Measurements from ENCODE around the gene BMAL2. TPM values are rescaled to one million over a fixed set of nuclear protein-coding genes. Genes with fewer than 3 reads are reported as not detected.

BMAL2 gene
- total RNA-seq, 1 donor = 44.5 TPM

DNA sequence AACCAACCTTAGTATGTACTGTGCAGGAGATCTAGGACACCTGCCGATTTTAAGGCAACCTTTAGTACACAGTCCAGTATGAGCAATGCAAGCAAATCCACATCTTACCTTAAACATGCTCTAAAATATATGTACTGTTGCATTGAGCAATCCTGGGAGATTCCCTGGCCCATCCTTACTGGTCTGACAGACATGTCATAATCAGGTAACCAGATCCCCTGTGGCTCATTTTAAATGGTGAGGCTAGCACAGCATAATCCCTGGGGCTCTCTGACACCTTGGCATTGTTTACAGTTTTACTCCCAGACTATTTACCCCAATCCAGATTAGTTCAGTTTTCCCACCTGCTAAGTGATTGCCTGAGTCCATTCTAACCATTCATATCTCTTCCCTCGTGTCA is 15.1 kb downstream of the BMAL2 start:
- DNase-seq (ENCODE audit: low read depth) = no peak

DNA sequence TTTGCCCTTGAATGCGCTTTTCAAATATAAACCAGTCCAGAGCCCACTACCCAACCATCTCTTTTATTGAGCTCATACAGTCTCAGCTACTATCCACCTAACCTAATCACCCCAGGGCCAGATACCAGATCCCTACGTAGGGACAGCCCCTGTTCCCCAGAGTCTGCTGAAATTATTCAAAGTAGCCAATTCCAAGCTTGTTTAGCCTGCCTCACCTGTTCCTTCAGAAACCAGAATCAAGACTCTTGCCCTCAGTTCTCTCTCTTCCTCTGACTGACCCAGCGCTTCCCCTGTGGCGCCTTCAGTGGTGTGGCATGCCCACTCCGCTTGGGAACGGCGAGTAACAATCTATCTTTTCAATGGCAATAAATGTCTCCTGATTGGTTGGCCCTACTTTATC is 18.8 kb downstream of the BMAL2 start:
- DNase-seq (ENCODE audit: low read depth) = no peak
- TF ChIP-seq, protein P1, sequence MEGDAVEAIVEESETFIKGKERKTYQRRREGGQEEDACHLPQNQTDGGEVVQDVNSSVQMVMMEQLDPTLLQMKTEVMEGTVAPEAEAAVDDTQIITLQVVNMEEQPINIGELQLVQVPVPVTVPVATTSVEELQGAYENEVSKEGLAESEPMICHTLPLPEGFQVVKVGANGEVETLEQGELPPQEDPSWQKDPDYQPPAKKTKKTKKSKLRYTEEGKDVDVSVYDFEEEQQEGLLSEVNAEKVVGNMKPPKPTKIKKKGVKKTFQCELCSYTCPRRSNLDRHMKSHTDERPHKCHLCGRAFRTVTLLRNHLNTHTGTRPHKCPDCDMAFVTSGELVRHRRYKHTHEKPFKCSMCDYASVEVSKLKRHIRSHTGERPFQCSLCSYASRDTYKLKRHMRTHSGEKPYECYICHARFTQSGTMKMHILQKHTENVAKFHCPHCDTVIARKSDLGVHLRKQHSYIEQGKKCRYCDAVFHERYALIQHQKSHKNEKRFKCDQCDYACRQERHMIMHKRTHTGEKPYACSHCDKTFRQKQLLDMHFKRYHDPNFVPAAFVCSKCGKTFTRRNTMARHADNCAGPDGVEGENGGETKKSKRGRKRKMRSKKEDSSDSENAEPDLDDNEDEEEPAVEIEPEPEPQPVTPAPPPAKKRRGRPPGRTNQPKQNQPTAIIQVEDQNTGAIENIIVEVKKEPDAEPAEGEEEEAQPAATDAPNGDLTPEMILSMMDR (IDR thresholded peaks at IDR 0.05; ENCODE audit: insufficient read depth, low read length) = no peak

More for the DNA sequence above, 15.1 kb downstream of the BMAL2 start:
- no peak overlapping the region for H3K4me3 ChIP-seq (ENCODE audit: low read depth, low read length)
- TF ChIP-seq, protein P1 (IDR thresholded peaks at IDR 0.05; ENCODE audit: insufficient read depth, low read length) = no peak

DNA sequence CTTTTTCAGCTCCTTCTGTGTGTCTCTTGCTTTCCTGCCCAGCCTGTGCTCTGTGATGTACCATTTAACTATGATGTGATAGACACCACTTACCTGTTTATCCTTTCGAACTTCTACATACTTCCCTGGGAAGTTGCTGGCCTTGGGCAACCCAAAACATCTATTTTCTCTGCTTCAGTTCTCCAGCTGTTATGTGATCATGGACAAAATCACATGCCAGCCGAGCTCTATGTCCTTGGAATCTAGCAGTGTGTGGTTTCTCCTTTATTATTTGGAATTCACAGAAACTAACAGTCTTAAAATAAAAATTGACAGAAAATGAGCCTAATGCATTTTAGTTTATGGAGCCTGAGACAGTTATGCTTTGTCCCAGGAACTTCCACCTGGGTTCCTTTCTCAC is 22.9 kb downstream of the BMAL2 start:
- TF ChIP-seq, protein P1 (IDR thresholded peaks at IDR 0.05; ENCODE audit: insufficient read depth, low read length) = no peak
- H3K4me3 ChIP-seq (ENCODE audit: low read depth, low read length) = no peak overlapping the region
- DNase-seq (ENCODE audit: low read depth) = no peak

More for the DNA sequence above, 18.8 kb downstream of the BMAL2 start:
- H3K4me3 ChIP-seq (ENCODE audit: low read depth, low read length) = no peak overlapping the region

DNA sequence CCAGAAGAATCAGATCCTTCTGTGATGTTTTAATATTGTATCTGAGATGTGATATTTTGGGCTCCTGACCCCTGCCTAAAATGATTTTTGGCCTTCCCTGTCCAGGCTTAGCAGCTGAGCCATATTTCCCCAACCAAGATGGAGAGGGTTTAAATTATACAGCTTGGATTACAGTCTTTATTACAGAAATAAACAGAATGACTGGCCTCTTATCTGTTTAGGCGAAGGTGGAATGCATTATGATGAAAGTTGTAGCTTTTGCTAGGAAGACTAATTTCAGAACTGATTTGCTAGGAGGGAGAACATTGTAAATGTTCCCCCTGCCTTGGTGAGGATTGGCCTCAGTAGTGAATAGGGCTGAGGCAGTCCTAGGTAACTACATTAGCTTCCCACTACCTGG is 23.3 kb downstream of the BMAL2 start:
- TF ChIP-seq, protein P1 (IDR thresholded peaks at IDR 0.05; ENCODE audit: insufficient read depth, low read length) = no peak
- peak; percentile 40 for DNase-seq (ENCODE audit: low read depth)
- no peak overlapping the region for H3K4me3 ChIP-seq (ENCODE audit: low read depth, low read length)

GRCh38 chr12:27359578-27360340 is 27.1 kb downstream of the BMAL2 start:
- TF ChIP-seq, protein P1 (IDR thresholded peaks at IDR 0.05; ENCODE audit: insufficient read depth, low read length) = no peak

GRCh38 chr12:27361372-27361771 is 28.7 kb downstream of the BMAL2 start:
- peak; percentile 35 for DNase-seq (ENCODE audit: low read depth)
- TF ChIP-seq, protein P1 (IDR thresholded peaks at IDR 0.05; ENCODE audit: insufficient read depth, low read length) = no peak
- no peak overlapping the region for H3K4me3 ChIP-seq (ENCODE audit: low read depth, low read length)

More at GRCh38 chr12:27359578-27360340, 27.1 kb downstream of the BMAL2 start:
- peak; percentile 39 for DNase-seq (ENCODE audit: low read depth)
- no peak overlapping the region for H3K4me3 ChIP-seq (ENCODE audit: low read depth, low read length)
